GM23338 (cell line): Measurements from ENCODE around the gene ITGB2. TPM values are rescaled to one million over a fixed set of nuclear protein-coding genes. Genes with fewer than 3 reads are reported as not detected.

Experiments
- ATAC-seq: fragments of 200-7000 bp; cut with Tn5 transposase; 3 replicates; pipeline ENCODE4 v1.9.1; 2020
- DNase-seq: peaks from one replicate; pipeline ENCODE4 v3.0.0-alpha.2; 2015; ENCODE audit warnings: low spot score
- H2AFZ ChIP-seq: fragments of 200-600 bp; sonication (generic); 2 replicates; pipeline ENCODE4 v1.8.0; 2016; ENCODE audit warnings: antibody characterized with exemption, mild to moderate bottlenecking, moderate library complexity
- H3F3A ChIP-seq: fragments of 200-600 bp; sonication (generic); replicated peaks from 2 replicates; pipeline ENCODE4 v1.8.0; 2017; ENCODE audit warnings: antibody characterized with exemption, mixed run types, low read depth
- H3K27ac ChIP-seq: fragments of 200-600 bp; sonication (generic); 2 replicates; pipeline ENCODE4 v1.6.1; 2016; ENCODE audit warnings: low read depth
- H3K27me3 ChIP-seq: fragments of 200-600 bp; sonication (generic); 2 replicates; pipeline ENCODE4 v1.8.0; 2016; ENCODE audit warnings: mild to moderate bottlenecking, mixed run types, moderate library complexity; ENCODE audit not compliant: insufficient read depth
- H3K36me3 ChIP-seq: fragments of 200-600 bp; sonication (generic); 2 replicates; pipeline ENCODE4 v1.8.0; 2016; ENCODE audit warnings: mild to moderate bottlenecking; ENCODE audit not compliant: insufficient read depth
- H3K4me1 ChIP-seq: fragments of 200-600 bp; sonication (generic); 2 replicates; pipeline ENCODE4 v1.8.0; 2016; ENCODE audit warnings: mild to moderate bottlenecking, moderate library complexity; ENCODE audit not compliant: insufficient read depth
- H3K4me2 ChIP-seq: fragments of 200-600 bp; sonication (generic); 2 replicates; pipeline ENCODE4 v1.7.1; 2017; ENCODE audit warnings: mixed run types
- H3K4me3 ChIP-seq: fragments of 200-600 bp; sonication (generic); 2 replicates; pipeline ENCODE4 v1.6.1; 2016; ENCODE audit warnings: mixed run types
- H3K79me2 ChIP-seq: fragments of 200-600 bp; sonication (generic); replicated peaks from 2 replicates; pipeline ENCODE4 v1.8.0; 2017; ENCODE audit warnings: mild to moderate bottlenecking; ENCODE audit not compliant: insufficient read depth
- H3K9me2 ChIP-seq: fragments of 200-600 bp; sonication (generic); 2 replicates; pipeline ENCODE4 v1.8.0; 2017; ENCODE audit not compliant: insufficient read depth
- H4K20me1 ChIP-seq: fragments of 200-600 bp; sonication (generic); replicated peaks from 2 replicates; pipeline ENCODE4 v1.8.0; 2017; ENCODE audit warnings: mild to moderate bottlenecking; ENCODE audit not compliant: insufficient read depth
- H3K27ac Mint-ChIP-seq: 2 replicates; pipeline ENCODE4 v1.8.0; 2020; ENCODE audit warnings: inconsistent platforms, mild to moderate bottlenecking, moderate library complexity, mixed read lengths
- H3K27me3 Mint-ChIP-seq: 3 replicates; pipeline ENCODE4 v1.8.0; 2022; ENCODE audit warnings: low read depth, mild to moderate bottlenecking, moderate library complexity, mixed read lengths, inconsistent platforms; ENCODE audit not compliant: insufficient read depth, poor library complexity
- H3K36me3 Mint-ChIP-seq: 3 replicates; pipeline ENCODE4 v1.8.0; 2021; ENCODE audit warnings: low read depth, mild to moderate bottlenecking, inconsistent platforms, moderate library complexity, mixed read lengths
- H3K4me1 Mint-ChIP-seq: 3 replicates; pipeline ENCODE4 v1.8.0; 2020; ENCODE audit warnings: mild to moderate bottlenecking, inconsistent platforms, mixed read lengths
- H3K4me3 Mint-ChIP-seq: 3 replicates; pipeline ENCODE4 v1.8.0; 2021; ENCODE audit warnings: moderate library complexity, mild to moderate bottlenecking, inconsistent platforms, mixed read lengths
- H3K9me3 Mint-ChIP-seq: 3 replicates; pipeline ENCODE4 v1.8.0; 2020; ENCODE audit warnings: moderate library complexity, mild to moderate bottlenecking, inconsistent platforms, mixed read lengths
- JUNB ChIP-seq: IDR thresholded peaks from one replicate; pipeline ENCODE4 v1.6.1; 2016; ENCODE audit warnings: antibody characterized with exemption; ENCODE audit not compliant: unreplicated experiment
- NANOG ChIP-seq: IDR thresholded peaks from 2 replicates; pipeline ENCODE4 v1.6.1; 2016; ENCODE audit warnings: antibody characterized with exemption, borderline replicate concordance
- POLR2AphosphoS5 ChIP-seq: IDR thresholded peaks from 2 replicates; pipeline ENCODE4 v1.6.1; 2016; ENCODE audit warnings: antibody characterized with exemption, low read depth
- REST ChIP-seq: IDR thresholded peaks from one replicate; pipeline ENCODE4 v1.6.1; 2018; ENCODE audit warnings: antibody characterized with exemption; ENCODE audit not compliant: unreplicated experiment
- STAT1 ChIP-seq: IDR thresholded peaks from one replicate; pipeline ENCODE4 v1.6.1; 2016; ENCODE audit warnings: antibody characterized with exemption; ENCODE audit not compliant: unreplicated experiment
- ZNF114 ChIP-seq: fragments of 250-450 bp; sonication (Bioruptor Pico); IDR thresholded peaks from 2 replicates; pipeline ENCODE4 v1.5.0; 2020; ENCODE audit warnings: mild to moderate bottlenecking, moderate library complexity
- ZNF331 ChIP-seq: fragments of 250-450 bp; sonication (Bioruptor Pico); IDR thresholded peaks from 2 replicates; pipeline ENCODE4 v1.5.0; 2020; ENCODE audit warnings: low read depth, mild to moderate bottlenecking, moderate library complexity
- polyA plus RNA-seq: library from polyadenylated mRNA; unstranded; fragments of >200 nt; fragmentation: Nextera tagmentation; extraction: Ambion mirVana; gene quantifications from 2 replicates; pipeline ENCODE4 v1.2.1, GENCODE V29; 2016
- total RNA-seq: library from RNA; depleted of rRNA; stranded (reverse); fragments of >200 nt; shearing (Covaris generic); gene quantifications from 2 replicates; pipeline ENCODE4 v1.2.3, GENCODE V29; 2014
- TF ChIP-seq, protein P1 (sequence below): fragments of 250-450 bp; sonication (Bioruptor Pico); IDR thresholded peaks from 2 replicates; pipeline ENCODE4 v1.5.0; 2020; ENCODE audit warnings: mild to moderate bottlenecking, moderate library complexity

ITGB2 gene
- total and polyA plus RNA-seq, 2 experiments from 2014 or later: 0.44 to 0.63 TPM

GRCh38 chr21:44950351-44950750, 29.7 kb upstream of the ITGB2 start:
- H2AFZ ChIP-seq: no peak overlapping the region
- no peaks in the 10 kb centered on the region for H3K9me2 ChIP-seq
- H3K27me3 ChIP-seq: no peaks in the 10 kb centered on the region
- peaks cover 77% of the 10 kb centered on the region for H3K79me2 ChIP-seq
- H3K4me3 ChIP-seq: no peak overlapping the region
- no peak for ATAC-seq
- H3K27ac Mint-ChIP-seq: no peak overlapping the region
- no peaks in the 10 kb centered on the region for H3K4me1 ChIP-seq
- H4K20me1 ChIP-seq: peaks cover 28% of the 10 kb centered on the region
- no peak overlapping the region for H3K27ac ChIP-seq
- no peaks in the 10 kb centered on the region for H3F3A ChIP-seq
- no peaks in the 10 kb centered on the region; the same call in 1 of the 2 replicates for H3K36me3 ChIP-seq
- H3K4me1 Mint-ChIP-seq: peaks cover 4% of the 10 kb centered on the region
- no peak overlapping the region for H3K4me2 ChIP-seq
- no peak for DNase-seq
- peaks cover 28% of the 10 kb centered on the region for H3K36me3 Mint-ChIP-seq
- peaks cover 14% of the 10 kb centered on the region for H3K27me3 Mint-ChIP-seq
- H3K4me3 Mint-ChIP-seq: no peak overlapping the region
- TF ChIP-seq POLR2AphosphoS5 (no peak), JUNB (no peak), STAT1 (no peak), REST (no peak), NANOG (no peak), ZNF114 (no peak), ZNF331 (CRISPR knock-in tag) (no peak)
- TF ChIP-seq, protein P1, sequence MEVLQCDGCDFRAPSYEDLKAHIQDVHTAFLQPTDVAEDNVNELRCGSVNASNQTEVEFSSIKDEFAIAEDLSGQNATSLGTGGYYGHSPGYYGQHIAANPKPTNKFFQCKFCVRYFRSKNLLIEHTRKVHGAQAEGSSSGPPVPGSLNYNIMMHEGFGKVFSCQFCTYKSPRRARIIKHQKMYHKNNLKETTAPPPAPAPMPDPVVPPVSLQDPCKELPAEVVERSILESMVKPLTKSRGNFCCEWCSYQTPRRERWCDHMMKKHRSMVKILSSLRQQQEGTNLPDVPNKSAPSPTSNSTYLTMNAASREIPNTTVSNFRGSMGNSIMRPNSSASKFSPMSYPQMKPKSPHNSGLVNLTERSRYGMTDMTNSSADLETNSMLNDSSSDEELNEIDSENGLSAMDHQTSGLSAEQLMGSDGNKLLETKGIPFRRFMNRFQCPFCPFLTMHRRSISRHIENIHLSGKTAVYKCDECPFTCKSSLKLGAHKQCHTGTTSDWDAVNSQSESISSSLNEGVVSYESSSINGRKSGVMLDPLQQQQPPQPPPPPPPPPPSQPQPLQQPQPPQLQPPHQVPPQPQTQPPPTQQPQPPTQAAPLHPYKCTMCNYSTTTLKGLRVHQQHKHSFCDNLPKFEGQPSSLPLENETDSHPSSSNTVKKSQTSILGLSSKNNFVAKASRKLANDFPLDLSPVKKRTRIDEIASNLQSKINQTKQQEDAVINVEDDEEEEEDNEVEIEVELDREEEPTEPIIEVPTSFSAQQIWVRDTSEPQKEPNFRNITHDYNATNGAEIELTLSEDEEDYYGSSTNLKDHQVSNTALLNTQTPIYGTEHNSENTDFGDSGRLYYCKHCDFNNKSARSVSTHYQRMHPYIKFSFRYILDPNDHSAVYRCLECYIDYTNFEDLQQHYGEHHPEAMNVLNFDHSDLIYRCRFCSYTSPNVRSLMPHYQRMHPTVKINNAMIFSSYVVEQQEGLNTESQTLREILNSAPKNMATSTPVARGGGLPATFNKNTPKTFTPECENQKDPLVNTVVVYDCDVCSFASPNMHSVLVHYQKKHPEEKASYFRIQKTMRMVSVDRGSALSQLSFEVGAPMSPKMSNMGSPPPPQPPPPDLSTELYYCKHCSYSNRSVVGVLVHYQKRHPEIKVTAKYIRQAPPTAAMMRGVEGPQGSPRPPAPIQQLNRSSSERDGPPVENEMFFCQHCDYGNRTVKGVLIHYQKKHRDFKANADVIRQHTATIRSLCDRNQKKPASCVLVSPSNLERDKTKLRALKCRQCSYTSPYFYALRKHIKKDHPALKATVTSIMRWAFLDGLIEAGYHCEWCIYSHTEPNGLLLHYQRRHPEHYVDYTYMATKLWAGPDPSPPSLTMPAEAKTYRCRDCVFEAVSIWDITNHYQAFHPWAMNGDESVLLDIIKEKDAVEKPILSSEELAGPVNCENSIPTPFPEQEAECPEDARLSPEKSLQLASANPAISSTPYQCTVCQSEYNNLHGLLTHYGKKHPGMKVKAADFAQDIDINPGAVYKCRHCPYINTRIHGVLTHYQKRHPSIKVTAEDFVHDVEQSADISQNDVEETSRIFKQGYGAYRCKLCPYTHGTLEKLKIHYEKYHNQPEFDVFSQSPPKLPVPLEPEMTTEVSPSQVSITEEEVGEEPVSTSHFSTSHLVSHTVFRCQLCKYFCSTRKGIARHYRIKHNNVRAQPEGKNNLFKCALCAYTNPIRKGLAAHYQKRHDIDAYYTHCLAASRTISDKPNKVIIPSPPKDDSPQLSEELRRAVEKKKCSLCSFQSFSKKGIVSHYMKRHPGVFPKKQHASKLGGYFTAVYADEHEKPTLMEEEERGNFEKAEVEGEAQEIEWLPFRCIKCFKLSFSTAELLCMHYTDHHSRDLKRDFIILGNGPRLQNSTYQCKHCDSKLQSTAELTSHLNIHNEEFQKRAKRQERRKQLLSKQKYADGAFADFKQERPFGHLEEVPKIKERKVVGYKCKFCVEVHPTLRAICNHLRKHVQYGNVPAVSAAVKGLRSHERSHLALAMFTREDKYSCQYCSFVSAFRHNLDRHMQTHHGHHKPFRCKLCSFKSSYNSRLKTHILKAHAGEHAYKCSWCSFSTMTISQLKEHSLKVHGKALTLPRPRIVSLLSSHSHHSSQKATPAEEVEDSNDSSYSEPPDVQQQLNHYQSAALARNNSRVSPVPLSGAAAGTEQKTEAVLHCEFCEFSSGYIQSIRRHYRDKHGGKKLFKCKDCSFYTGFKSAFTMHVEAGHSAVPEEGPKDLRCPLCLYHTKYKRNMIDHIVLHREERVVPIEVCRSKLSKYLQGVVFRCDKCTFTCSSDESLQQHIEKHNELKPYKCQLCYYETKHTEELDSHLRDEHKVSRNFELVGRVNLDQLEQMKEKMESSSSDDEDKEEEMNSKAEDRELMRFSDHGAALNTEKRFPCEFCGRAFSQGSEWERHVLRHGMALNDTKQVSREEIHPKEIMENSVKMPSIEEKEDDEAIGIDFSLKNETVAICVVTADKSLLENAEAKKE (CRISPR knock-in tag): no peak
- H3K9me3 Mint-ChIP-seq: no peaks in the 10 kb centered on the region
